ENCODE measurements around the gene GXYLT2.
"Not testable (repeated sequence)": the region's sequence is repeated elsewhere in the genome, so short reads cannot be mapped to it uniquely, and the experiment has no call there.

The GXYLT2 gene

DNA sequence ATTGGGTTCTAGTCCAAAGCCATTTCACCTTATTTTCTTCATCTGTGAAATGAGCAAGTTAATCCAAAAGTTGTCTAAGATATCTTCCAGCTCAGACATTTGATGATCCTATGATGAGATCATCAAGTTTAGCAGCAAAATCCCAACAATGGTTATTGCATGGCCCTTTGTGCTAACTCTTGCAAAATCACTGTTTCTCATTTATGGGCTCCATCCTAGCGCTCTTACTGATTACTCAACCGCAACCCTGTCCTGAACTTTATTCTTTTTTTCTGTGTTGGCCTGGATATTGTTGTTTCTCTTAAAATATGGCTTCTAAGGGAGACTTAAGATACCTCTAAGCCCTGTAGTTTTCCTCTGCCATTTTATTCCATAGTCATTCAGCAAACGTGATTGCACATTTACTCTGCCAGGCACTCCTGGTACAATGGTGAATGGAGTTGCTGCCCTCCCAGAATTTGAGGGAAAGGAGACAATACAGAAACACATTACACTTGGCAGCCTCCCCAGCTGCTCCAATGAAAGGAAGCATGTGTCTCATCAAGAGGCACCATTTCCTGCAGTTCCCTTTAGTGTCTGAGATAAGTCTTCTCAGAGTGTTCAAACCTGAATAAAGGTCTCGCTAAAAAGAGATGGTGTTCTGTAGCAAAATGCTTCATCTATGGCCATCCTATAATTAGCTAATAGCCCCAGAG is 4.4 kb downstream of the GXYLT2 start:
- peak in 1 of 2 experiments; percentile 10 for DNase-seq

DNA sequence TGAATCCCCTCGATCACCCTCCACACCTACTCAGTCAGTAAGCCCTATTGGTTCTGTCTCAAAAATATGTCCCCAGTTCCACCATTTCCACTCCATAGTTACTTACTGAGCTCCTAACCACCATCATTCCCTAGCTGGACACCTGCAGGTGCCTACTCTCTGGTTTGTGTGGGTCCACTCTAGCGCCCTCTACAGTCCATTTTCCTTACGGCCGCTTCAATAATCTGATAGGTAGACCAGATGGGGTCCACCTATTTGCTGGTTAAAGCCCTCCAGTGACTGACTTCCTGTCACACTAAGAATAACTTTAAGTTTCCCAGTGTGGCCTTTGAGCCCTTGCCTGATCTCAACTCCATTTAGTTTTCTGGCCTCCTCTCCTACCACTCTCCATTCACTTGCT is 5.0 kb downstream of the GXYLT2 start:
- no peak for DNase-seq

DNA sequence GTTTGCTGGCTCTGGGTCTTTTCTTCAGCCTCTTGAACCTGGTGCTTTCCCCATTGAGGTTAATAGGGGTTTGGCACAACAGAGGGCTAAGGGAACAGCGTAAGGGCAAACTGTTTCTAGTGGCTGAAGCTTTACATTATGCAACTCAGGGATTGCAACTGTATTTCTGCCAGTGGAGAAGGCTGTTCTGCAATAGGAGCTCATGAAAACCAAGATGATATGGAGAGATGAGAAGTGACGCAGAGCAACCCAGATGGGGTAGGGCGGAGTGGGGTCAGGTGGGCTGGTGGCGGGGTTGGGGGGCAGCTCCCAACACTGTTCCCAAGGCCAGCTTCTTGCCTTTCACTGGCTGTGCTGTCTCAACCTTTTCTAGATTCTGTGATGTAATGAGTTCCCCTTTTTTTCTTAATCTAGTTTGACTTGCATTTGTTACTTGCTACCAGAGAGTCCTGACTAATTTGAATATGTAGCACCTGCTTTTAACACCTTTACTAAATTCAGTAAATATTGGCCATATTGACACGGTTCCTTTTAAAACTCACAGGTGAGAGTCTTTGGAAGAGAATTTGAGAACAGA is 7.2 kb downstream of the GXYLT2 start:
- DNase-seq = no peak

DNA sequence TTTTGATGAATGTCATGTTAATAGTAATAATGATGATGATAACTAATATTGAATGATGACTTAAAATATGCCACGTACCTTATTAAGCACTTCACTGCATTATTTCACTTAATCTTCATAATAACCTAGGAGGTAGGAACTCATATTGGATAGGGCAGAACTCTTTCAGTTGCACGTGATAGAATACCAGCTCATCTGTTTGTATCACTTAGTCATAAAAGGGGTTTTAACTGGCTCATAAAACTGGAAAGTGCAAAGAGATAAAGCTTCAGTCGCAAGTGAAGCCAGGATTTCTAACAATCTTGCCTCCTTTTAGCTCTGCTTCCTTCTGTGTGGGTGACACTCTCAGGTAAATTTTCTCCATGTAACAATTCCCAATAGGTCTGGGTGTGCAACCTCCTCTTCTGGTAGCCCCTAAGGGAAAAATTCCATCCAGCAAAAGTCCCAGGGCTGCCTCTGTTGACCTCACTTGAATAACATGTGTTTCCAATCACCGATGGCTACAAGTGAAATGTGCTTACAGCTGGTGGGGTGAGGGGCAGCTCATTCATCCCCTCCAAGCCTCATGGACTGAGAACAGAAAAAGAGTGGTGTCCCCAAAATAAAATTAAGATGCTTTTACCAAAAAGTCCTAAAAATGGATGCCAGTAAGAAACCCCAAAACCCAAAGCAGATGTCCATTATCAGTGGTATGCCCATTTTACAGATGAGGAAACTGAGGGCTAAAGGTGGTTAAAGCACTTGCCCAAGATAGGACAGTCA is 9.3 kb downstream of the GXYLT2 start:
- DNase-seq = no peak

DNA sequence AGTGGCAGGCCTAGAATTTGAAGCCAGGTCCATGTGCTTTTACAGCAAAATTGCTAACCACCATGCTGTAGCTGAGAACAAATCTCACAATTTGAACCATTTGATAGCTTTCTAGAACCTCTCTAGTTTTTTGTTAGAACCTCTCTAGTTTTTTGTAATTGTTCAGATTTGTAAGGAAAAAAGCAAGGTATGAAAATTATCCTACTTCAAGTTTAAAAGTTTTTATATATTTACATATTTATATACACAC is 9.8 kb downstream of the GXYLT2 start:
- no peak for DNase-seq

DNA sequence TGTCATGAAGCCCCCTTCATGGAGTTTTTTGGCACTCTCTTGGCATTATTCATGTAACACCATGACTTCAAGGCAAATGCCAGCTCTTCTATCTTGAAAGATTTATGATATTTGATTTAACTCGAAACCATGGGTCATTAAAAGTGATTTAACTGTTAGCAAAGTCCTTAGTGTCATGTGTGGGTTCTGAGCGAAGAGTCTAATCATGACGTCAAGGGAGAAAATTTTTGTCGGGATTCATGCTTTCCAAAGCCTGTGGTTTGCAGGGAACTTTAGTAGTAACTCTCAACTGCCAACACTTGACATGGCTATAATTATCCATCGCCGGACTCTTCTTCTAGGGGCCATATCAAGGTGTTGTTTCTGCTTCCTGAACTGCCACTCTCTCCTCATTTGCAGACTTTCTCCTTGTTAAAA is 11.5 kb downstream of the GXYLT2 start:
- no peak for DNase-seq

DNA sequence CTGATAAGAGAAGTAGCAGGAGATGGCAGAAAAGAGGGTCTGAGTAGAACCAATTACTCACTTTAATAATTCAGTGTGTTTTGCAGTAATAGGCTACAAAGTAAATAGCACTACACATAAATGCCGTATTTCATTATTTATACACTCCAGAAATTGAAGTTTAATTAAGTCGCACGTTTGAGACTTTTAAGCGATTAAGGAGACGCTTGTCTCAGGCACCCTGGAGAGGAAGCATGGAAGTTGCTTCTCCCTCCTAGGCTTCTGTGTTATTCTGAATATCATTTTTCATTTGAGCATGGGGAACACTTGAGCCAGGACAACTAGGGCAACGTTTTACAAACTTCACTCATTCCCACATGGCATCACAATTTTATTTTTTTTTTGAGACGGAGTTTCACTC is 12.2 kb downstream of the GXYLT2 start:
- DNase-seq = no peak

DNA sequence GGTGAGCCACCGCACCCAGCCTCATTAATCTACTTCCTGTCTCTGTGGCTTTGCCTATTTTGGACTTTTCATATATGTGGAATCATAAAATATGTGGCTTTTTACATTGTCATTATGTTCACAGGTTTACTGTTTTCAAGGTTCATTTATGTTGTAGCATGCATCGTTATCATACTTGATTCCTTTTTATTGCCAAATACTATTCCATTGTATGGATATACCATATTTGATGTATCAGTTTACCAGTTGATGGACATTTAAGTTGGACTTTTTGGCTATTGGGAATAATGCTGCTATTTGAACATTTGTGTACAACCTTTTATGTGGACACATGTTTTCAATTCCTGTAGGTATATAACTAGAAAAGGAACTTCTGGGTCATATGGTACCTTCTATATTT is 14.0 kb downstream of the GXYLT2 start:
- no peak for DNase-seq

DNA sequence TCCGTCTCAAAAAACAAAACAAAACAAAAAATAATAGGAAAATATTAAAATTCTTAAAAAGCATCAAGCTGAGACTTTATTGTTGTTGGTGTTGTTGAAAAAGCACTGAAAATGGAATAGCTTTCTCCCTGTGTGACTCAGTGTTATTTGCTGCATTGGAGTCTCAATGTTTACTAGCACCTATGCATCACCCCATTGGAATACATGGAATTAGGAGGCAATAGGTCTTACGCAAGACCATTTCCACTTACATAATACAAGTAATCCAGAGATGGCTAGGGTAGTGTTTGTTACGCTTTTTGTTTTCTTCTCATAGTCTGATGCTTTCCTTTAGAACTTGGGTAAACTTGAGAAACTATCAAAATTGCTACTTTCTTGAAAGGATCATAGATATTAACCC is 15.2 kb downstream of the GXYLT2 start:
- DNase-seq = no peak

DNA sequence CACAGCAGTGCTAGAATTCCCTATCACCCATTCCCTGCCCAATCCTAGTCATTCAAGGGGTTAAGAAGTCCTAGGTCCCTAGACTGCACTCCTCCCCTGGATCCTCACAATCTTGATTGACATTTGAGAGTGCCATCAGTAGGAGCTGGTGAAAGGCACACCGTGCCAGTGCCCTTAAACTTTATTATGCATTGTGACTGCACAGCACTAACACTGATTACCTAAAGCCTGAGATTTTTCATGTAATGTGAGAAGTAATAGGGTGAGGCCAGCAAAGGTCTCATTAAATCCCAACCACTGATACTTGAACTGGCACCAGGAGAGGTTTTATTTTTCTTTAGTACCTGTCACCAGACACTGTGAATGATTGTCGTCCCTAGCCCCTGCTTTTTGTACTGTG is 16.3 kb downstream of the GXYLT2 start:
- no peak for DNase-seq

DNA sequence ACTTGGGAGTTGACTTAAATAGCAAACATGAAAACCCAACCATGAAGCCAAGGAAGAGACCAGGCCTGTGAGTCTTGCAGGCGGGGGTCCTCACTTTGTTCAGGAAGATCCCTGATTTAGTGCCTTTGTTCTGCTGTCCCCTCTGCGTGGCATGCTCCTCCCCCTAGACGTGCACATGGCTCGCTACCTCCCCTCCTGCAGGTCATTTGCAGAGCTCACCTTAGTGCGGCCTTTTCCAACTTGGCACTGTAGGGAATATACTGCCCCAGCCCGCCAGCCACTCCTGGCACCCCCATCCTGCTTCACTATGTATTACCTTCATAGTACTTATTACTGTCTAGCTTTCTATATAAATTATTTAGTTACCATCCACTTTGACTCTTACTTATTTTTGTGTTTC is 18.3 kb downstream of the GXYLT2 start:
- no peak for DNase-seq

DNA sequence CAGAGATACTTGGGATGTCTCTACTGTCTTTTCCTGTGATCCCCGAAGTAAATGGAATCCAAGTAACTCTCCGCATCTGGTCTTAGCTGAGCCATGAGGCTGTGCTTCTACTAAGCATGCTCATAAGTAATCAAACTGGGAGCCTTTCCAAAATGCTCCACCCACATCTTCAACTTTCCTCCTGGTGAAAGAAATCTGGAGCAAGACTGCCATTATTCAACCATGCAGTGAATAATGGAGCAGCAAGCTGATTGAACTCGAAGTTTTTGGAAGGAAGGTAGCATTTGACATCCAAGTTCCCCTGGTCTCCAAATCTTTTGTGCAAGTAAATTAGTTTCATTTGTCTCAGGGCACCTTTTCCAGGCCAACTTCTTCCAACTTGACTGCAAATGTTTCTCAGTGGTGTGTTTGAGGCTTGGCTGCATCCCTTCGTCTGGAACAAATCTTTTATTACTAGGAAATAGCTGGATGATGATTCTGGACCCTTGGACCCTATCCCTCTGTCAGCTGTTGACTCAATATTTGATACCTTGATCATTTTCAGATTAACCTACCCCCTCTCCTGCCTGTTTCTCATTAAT is 19.4 kb downstream of the GXYLT2 start:
- peak; percentile 72 to 88 for DNase-seq

DNA sequence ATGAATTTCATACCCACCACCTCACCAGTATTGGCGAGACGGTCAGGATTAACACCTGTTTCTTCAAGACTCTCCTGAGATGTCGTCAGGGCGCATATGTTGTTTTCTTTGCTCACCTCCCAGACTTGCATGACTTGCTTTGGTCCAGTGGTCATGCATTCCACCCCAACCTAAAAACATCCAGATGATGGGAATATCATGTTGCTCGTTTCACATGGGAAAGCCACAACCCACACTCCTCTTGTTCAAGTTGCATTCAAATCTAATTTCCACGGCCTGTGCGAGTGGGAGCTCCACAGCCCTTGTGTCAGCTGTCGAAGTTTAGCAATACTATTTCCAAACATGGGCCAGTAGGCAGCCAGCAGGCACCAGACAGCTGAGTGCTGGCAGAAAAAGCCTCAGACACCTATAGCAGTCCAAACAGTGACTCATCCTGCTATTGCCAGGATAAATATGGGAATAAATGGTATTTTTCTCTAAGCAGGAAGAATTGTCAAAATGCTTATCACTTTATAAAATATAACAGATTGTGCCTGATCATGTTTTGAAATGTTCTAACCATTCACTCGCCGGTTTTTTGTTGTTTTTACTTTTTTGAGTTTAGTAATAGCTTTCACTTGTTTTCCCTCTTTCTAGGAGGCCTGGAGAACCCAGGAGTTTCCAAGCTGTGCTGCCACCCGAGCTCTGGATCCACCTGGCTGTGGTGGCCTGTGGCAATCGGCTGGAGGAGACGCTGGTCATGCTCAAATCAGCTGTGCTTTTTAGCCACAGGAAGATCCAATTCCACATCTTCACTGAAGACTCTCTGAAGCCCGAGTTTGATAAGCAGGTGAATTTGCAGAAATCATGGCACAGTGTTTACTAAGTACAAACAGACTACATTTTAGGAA is 20.1 kb downstream of the GXYLT2 start:
- DNase-seq = peak; percentile 27 to 65

DNA sequence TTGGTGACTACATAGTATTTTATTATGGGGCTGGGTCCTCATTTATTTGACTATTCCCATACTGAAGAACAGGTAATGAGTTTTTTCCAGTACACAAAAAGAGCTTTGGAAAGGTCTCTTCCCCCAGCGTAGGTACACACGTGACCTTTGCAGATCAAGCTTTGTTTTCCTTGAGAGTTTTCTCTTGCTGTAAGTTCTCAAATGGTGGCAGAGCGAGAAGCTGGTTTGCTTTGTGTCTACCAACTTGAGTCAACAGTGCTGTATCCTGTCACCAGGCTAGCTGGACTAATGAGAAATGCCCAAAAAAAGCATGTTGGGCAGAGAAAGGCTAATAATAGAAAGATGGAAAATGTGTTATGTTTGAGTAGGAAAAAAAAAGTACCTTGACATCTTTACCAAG is 21.7 kb downstream of the GXYLT2 start:
- DNase-seq = no peak

DNA sequence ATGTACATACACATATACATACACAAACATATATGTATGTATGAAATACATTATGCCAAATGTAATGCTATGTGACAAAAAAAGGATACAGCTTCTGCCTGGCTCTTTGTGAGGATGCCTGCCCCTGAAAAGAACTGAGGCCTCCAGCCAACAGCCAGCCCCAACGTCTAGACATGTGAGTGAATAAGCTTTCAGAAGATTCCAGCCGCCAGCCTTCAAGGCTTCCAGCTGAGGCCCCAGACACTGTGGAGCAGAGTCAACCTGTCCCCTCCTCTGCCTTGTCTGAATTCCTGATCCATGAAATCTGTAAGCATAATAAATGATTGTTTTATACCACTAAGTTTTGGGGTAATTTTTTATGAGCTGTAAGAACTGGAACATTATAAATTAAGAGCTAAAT is 24.7 kb downstream of the GXYLT2 start:
- no peak for DNase-seq

DNA sequence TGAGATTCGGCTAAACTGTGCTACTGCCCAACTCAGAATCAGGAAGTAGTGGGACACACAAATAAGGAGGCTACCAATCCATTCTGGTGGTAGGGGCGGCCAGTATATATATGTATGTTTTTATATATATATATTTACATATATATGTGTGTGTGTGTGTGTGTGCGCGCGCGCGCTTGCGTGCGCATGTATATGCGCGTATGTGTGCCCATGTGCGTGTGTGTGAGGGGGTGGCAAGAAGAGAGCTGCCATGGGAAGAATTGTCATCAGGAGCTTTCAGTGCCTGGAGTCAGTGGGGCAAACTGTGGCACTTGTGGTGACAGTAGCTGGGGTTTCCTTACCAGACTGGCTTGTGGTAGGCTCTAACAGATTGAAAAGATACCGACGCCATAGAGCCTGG is 26.5 kb downstream of the GXYLT2 start:
- no peak for DNase-seq

DNA sequence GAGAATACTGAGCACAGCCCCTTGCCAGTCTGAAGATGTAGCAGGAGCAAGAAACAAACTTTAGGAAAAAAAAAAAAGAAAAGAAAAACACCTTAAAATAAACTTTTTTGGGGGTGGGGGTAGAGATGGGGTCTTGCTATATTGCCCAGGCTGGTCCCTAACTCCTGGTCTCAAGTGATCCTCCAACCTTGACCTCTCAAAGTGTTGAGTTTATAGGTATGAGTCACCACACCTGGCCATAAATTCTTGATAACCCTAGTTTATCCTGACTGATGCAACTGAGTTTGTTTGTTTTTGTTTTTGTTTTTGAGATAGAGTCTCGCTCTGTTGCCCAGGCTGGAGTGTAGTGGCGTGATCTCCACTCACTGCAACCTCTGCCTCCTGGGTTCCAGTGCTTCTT is 28.4 kb downstream of the GXYLT2 start:
- no peak for DNase-seq

DNA sequence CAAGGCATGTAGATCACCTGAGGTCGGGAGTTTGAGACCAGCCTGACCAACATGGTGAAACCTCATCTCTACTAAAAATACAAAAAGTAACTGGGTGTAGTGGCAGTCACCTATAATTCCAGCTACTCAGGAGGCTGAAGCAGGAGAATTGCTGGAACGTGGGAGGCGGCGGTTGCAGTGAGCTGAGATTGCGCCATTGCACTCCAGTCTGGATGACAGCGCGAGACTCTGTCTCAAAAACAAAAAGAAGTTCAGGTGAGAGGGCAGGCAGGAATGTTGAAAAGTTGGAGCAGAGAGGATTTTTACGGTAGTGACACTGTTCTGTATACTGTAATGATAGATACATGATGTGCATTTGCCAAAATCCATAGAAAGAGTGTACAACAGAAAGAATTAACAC is 31.7 kb downstream of the GXYLT2 start:
- no peak for DNase-seq

DNA sequence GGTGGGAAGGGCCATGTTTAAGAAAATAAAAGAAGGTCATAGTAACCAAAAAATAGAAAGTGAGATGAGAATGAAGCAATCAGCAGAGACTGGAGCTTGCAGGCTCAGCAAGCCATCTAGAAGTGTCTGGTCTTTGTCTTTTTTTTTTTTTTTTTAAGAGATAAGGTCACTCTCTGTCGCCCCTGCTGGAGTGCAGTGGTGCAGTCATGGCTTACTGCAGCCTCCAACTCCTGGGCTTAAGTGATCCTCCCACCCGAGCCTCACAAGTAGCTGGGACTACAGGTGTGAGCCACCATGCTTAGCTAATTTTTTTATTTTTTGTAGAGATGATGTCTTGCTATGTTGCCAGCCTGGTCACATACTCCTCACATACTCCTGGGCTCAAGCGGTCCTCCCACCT is 36.2 kb downstream of the GXYLT2 start:
- DNase-seq = no peak

DNA sequence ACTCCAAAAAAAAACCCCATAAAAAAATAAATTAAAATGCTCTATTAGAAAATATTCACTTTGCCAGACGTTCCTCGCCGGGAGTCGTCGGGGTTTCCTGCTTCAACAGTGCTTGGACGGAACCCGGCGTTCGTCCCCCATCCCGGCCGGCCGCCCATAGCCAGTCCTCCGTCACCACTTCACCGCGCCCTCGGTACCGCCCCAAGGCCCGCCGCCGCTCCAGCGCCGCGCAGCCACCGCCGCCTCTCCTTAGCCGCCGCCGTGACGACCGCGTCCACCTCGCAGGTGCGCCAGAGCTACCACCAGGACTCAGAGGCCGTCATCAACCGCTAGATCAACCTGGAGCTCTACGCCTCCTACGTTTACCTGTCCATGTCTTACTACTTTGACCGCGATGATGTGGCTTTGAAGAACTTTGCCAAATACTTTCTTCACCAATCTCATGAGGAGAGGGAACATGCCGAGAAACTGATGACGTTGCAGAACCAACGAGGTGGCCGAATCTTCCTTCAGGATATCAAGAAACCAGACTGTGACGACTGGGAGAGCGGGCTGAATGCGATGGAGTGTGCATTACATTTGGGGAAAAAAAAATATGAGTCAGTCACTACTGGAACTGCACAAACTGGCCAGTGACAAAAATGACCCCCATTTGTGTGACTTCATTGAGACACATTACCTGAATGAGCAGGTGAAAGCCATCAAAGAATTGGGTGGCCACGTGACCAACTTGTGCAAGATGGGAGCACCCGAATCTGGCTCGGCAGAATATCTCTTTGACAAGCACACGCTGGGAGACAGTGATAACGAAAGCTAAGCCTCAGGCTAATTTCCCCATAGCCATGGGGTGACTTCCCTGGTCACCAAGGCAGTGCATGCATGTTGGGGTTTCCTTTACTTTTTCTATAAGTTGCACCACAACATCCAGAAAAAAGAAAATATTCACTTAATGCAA is 41.2 kb downstream of the GXYLT2 start:
- not testable (repeated sequence) for DNase-seq

DNA sequence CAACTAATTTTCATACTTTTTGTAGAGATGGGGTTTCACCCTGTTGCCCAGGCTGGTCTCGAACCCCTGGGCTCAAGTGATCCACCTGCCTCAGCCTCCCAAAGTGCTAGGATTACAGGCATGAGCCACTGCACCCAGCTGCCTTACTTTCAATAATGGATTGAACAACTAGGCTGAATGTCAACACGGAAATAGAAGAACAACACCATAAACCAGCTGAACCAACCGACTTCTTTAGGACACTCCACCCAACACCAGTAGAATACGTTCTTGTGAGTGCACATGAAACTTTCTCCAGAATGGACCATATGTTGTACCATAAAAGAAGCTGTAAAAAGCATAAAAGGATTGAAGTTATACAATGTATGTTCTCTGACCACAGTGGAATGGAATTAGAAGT is 42.9 kb downstream of the GXYLT2 start:
- no peak for DNase-seq

DNA sequence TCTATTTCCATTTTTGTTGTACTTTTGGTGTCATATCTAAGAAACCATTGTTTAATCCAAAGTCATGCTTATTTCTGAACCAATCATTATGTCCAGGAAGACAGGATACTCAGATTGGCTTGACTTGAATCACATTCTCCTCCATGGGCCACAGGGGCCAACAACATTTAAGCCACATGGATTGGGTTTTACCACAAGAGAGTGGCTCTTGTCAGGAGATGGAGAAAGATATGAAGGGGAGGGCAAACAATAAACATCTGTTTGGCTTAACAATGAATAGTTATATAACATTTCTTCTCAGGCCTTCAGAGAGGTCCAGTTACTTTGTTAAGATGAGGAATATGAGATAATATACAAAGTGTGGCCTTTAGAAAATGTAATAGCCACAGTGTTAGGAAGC is 44.6 kb downstream of the GXYLT2 start:
- DNase-seq = no peak
